ENCODE measurements around the gene ERC2.

Gene ERC2

DNA sequence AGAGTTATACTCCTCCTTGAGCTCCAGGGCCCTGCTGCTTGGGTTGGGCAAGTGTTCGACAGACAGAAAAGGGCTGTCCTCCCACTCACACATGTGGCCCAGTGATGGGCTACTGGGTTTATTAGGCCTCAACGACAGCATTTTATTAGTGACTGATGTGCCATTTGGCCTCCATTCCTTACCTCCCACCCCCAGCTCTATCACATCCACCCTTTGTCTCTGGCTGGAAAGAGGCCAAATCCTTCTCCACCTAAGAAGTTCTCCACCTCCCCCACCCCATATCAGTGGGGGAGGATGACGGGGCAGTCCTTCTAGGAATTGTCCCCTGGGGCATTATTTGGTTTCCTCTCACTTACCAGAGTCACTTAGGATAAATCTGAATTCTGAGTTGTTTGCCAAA lies 924.0 kb downstream of the ERC2 start:
- Histone ChIP-seq H3K4me3 (ENCODE audit: low read length) (no peak overlapping the region), H3K27me3 (ENCODE audit: control insufficient read depth, insufficient read depth, low read length) (no peaks in the 10 kb centered on the region), H3K27ac (ENCODE audit: low read depth, low read length) (no peak overlapping the region), H3K9ac (ENCODE audit: low read length) (no peak overlapping the region), H3K36me3 (ENCODE audit: control insufficient read depth, insufficient read depth, low read length) (no peaks in the 10 kb centered on the region), H3K4me1 (ENCODE audit: control insufficient read depth, insufficient read depth, low read length) (no peaks in the 10 kb centered on the region)

DNA sequence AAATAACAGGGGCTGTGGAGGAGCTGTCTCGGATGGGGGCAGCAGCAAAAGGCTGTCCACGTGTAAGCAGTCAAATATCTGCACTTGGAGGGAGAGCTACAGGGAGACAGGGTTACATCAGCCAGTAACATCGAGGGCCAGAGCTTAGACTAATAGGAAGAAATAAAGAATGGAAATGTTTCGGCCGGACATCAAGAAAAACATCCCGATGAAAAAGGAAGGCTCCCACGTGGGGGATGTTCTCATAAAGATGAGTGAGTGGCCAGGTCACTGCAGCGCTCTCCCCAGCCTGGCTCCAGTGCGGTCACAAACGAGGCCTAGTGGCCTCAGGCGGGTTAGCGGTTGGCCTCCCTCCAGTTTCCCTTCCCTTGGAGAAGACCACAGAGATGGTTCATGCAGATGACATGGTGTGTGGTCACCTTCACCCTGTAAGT lies 925.1 kb downstream of the ERC2 start:
- Histone ChIP-seq H3K9ac (ENCODE audit: low read length) (no peak overlapping the region), H3K4me3 (ENCODE audit: low read length) (no peak overlapping the region), H3K4me1 (ENCODE audit: control insufficient read depth, insufficient read depth, low read length) (no peaks in the 10 kb centered on the region), H3K27me3 (ENCODE audit: control insufficient read depth, insufficient read depth, low read length) (no peaks in the 10 kb centered on the region), H3K27ac (ENCODE audit: low read depth, low read length) (no peak overlapping the region), H3K36me3 (ENCODE audit: control insufficient read depth, insufficient read depth, low read length) (no peaks in the 10 kb centered on the region)

DNA sequence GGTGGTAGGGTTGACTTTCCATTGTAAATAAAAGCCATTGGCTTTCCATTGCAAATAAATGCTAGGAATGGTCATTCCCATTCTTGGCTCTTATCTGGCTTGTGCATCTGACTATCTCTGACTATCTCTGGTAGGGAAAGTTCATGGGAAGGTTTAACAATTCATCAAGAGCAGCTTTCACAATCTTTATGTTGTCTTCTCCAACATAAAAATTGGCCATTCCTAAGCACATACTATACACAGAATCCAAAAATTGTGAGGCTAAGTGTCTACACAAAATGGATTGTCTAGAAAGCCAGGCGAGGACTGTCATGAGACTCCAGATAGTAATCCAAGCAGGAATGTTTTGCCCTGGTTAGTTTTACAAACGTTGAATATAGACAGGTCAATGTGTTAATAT lies 926.8 kb downstream of the ERC2 start:
- H3K27ac ChIP-seq (ENCODE audit: low read depth, low read length), result no peak overlapping the region
- no peaks in the 10 kb centered on the region for H3K27me3 ChIP-seq (ENCODE audit: control insufficient read depth, insufficient read depth, low read length)
- H3K9ac ChIP-seq (ENCODE audit: low read length), result no peak overlapping the region
- H3K4me1 ChIP-seq (ENCODE audit: control insufficient read depth, insufficient read depth, low read length), result no peaks in the 10 kb centered on the region
- H3K36me3 ChIP-seq (ENCODE audit: control insufficient read depth, insufficient read depth, low read length), result no peaks in the 10 kb centered on the region
- H3K4me3 ChIP-seq (ENCODE audit: low read length), result no peak overlapping the region

DNA sequence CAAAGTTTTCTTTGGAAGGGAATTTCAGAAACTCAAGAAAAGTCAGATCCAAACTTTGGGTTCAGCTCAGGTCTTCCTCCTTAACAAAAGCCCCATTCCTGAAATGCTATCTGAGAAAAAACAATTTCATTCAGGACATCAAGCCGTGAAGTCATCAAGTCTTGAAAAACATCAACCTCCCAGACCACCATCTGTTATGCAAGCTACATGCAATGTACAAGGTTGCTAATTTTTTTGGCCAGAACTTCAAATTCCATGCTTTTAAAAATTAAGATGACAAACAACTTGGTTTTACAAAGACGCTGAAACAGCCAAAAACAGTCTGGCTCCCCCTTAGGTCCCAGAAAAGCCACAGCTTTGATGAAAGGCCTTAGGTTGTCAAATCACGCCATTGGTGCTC lies 927.3 kb downstream of the ERC2 start:
- H3K4me3 ChIP-seq (ENCODE audit: low read length), result no peak overlapping the region
- H3K27me3 ChIP-seq (ENCODE audit: control insufficient read depth, insufficient read depth, low read length), result no peaks in the 10 kb centered on the region
- H3K9ac ChIP-seq (ENCODE audit: low read length), result no peak overlapping the region
- H3K4me1 ChIP-seq (ENCODE audit: control insufficient read depth, insufficient read depth, low read length), result no peaks in the 10 kb centered on the region
- H3K27ac ChIP-seq (ENCODE audit: low read depth, low read length), result no peak overlapping the region
- no peaks in the 10 kb centered on the region for H3K36me3 ChIP-seq (ENCODE audit: control insufficient read depth, insufficient read depth, low read length)

DNA sequence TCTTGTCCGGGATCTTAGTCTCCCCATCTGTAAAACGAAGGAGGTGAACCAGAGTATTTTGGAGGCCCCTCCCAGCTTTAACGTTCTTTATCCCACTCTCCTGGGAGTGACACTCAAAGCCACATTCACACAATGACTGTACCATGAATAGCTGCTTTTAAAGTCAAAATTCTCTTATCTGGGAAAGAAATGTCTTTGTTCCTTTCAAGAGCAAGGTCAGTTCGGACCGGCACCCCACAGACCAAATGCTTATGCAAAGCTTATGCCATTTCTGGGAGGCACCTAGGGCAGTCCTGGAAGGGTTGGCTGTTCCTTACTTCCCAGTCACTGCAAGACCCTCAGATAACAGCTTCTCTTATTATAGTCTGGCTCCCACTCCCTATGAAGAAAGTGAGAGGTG lies 927.7 kb downstream of the ERC2 start:
- H3K36me3 ChIP-seq (ENCODE audit: control insufficient read depth, insufficient read depth, low read length), result no peaks in the 10 kb centered on the region
- no peaks in the 10 kb centered on the region for H3K4me1 ChIP-seq (ENCODE audit: control insufficient read depth, insufficient read depth, low read length)

DNA sequence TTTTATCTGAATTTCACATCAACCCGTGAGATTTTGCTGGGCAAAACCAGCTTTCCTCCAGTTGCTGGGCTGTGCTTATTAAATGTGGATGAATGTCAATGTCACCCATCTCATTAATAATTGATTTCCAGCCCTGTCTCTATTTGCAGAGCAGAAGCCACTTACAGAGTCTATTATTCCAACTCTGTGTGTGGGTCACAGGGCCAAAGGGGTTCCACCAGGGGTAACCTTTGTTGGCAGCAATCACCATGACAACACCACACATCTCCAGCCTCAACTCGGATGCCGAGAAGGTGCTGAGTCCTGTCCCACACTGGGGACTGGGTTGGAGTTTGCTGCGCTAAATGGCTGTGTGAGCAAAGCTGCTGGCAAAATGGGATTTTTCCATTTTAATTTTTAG lies 930.1 kb downstream of the ERC2 start:
- no peaks in the 10 kb centered on the region for H3K4me1 ChIP-seq (ENCODE audit: control insufficient read depth, insufficient read depth, low read length)
- H3K4me3 ChIP-seq (ENCODE audit: low read length), result no peak overlapping the region
- H3K27me3 ChIP-seq (ENCODE audit: control insufficient read depth, insufficient read depth, low read length), result no peaks in the 10 kb centered on the region
- H3K9ac ChIP-seq (ENCODE audit: low read length), result no peak overlapping the region
- no peaks in the 10 kb centered on the region for H3K36me3 ChIP-seq (ENCODE audit: control insufficient read depth, insufficient read depth, low read length)
- no peak overlapping the region for H3K27ac ChIP-seq (ENCODE audit: low read depth, low read length)

More for the DNA sequence above, 927.7 kb downstream of the ERC2 start:
- H3K27me3 ChIP-seq (ENCODE audit: control insufficient read depth, insufficient read depth, low read length), result no peaks in the 10 kb centered on the region
- H3K4me3 ChIP-seq (ENCODE audit: low read length), result no peak overlapping the region
- H3K9ac ChIP-seq (ENCODE audit: low read length), result no peak overlapping the region
- no peak overlapping the region for H3K27ac ChIP-seq (ENCODE audit: low read depth, low read length)

DNA sequence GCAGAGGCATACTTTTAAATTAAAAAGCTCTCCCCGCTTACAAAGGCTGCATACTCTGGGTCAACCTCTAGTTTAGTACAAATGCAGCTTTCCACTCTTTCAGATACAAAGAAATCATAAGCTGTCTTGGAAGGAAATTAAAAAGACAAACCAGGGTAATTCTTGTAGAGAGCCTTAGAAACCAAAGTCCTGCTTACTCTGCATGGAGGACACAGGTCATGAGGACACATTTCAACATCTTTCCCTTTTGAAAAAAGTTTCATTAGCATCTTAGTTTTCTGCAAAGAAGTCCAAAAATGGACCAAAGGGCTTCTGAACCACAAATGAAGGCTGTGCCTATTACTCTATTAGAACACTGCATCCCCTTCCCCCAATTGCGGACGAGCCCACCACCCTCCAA lies 930.7 kb downstream of the ERC2 start:
- Histone ChIP-seq H3K4me1 (ENCODE audit: control insufficient read depth, insufficient read depth, low read length) (no peaks in the 10 kb centered on the region), H3K36me3 (ENCODE audit: control insufficient read depth, insufficient read depth, low read length) (no peaks in the 10 kb centered on the region), H3K9ac (ENCODE audit: low read length) (no peak overlapping the region), H3K27me3 (ENCODE audit: control insufficient read depth, insufficient read depth, low read length) (no peaks in the 10 kb centered on the region), H3K4me3 (ENCODE audit: low read length) (no peak overlapping the region), H3K27ac (ENCODE audit: low read depth, low read length) (no peak overlapping the region)

DNA sequence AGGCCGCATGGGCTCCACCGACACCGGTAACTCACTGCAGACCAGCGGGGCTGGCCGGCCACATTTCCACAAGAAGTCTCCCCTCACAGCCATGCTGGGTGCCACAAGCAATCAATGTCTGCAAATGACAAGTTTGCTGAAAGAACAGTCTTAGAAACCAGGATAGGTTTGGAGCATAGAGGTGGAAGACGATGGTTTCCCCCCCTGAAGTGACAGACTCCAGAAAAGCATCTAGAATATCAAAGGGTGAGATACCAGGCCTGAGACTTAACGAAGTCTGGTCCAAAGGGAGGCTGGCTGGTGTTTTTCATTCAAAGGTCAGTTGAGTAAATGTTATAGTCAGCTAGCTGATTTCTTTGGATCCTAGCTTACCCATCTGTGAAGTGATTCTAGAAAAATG lies 931.1 kb downstream of the ERC2 start:
- Histone ChIP-seq H3K36me3 (ENCODE audit: control insufficient read depth, insufficient read depth, low read length) (no peaks in the 10 kb centered on the region), H3K27me3 (ENCODE audit: control insufficient read depth, insufficient read depth, low read length) (no peaks in the 10 kb centered on the region), H3K27ac (ENCODE audit: low read depth, low read length) (no peak overlapping the region)

DNA sequence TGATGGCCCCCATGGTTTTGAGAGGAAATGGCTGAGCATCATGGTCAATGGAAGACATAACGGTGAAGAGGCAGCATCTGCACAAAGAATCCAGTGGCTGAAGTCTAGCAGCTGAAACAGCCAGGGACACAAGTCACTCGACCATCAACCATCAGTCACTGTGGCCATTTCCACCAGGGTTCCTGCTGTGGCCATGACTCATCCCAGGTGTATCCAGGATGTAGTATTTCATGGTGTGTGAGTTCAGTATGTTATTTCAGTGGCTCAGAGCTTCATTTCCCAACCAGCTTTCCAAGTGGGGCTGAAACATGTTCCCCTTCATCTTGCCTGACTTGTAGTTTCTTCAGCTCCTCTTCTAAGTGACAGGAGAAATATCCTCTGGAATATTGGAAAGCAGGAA lies 933.4 kb downstream of the ERC2 start:
- Histone ChIP-seq H3K27me3 (ENCODE audit: control insufficient read depth, insufficient read depth, low read length) (no peaks in the 10 kb centered on the region), H3K4me3 (ENCODE audit: low read length) (no peak overlapping the region), H3K27ac (ENCODE audit: low read depth, low read length) (no peak overlapping the region), H3K9ac (ENCODE audit: low read length) (no peak overlapping the region), H3K4me1 (ENCODE audit: control insufficient read depth, insufficient read depth, low read length) (no peaks in the 10 kb centered on the region), H3K36me3 (ENCODE audit: control insufficient read depth, insufficient read depth, low read length) (no peaks in the 10 kb centered on the region)

More for the DNA sequence above, 931.1 kb downstream of the ERC2 start:
- H3K9ac ChIP-seq (ENCODE audit: low read length), result no peak overlapping the region
- H3K4me1 ChIP-seq (ENCODE audit: control insufficient read depth, insufficient read depth, low read length), result no peaks in the 10 kb centered on the region
- H3K4me3 ChIP-seq (ENCODE audit: low read length), result no peak overlapping the region

DNA sequence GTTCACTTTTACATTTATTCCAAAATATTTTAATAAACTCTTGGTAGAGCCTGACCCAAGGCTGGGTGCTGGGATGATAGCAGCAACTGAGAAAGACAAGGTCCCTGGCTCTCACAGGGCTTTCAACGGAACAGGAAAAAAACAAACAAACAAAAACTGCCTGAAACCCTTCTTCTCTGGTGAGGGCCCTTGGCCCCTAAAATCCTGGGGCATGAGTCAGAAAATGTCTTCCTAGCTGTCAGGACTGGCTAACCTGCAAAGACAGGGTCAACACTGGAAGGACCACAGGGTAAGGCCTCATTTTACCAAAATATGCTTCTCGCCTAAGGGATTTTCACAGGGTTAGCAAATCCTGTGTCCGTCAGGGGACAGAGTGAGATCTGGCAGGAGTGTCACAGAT lies 935.5 kb downstream of the ERC2 start:
- Histone ChIP-seq H3K4me1 (ENCODE audit: control insufficient read depth, insufficient read depth, low read length) (no peaks in the 10 kb centered on the region), H3K9ac (ENCODE audit: low read length) (no peak overlapping the region), H3K36me3 (ENCODE audit: control insufficient read depth, insufficient read depth, low read length) (no peaks in the 10 kb centered on the region), H3K4me3 (ENCODE audit: low read length) (no peak overlapping the region), H3K27ac (ENCODE audit: low read depth, low read length) (no peak overlapping the region), H3K27me3 (ENCODE audit: control insufficient read depth, insufficient read depth, low read length) (no peaks in the 10 kb centered on the region)

DNA sequence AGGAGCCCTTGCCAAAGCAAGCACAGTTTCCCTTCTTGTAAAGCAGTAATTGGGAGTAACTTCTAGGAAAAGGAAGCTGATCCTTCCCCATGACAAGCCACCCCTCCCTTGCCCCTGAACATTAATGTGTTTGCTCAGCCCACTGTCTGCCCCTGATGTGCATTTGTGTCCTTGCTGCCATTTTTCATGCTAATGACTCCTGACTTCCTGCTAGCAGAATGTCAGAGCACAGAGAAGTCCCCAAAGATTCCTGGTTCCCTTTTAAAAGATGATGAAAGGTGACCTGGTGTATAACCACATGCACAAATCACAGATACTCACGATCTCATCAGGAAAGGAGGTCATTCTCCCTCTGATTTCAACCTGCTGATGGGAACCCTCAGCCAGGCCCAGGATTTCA lies 936.9 kb downstream of the ERC2 start:
- H3K4me1 ChIP-seq (ENCODE audit: control insufficient read depth, insufficient read depth, low read length), result no peaks in the 10 kb centered on the region
- no peak overlapping the region for H3K27ac ChIP-seq (ENCODE audit: low read depth, low read length)
- no peak overlapping the region for H3K9ac ChIP-seq (ENCODE audit: low read length)
- no peaks in the 10 kb centered on the region for H3K36me3 ChIP-seq (ENCODE audit: control insufficient read depth, insufficient read depth, low read length)
- H3K4me3 ChIP-seq (ENCODE audit: low read length), result no peak overlapping the region
- H3K27me3 ChIP-seq (ENCODE audit: control insufficient read depth, insufficient read depth, low read length), result no peaks in the 10 kb centered on the region

DNA sequence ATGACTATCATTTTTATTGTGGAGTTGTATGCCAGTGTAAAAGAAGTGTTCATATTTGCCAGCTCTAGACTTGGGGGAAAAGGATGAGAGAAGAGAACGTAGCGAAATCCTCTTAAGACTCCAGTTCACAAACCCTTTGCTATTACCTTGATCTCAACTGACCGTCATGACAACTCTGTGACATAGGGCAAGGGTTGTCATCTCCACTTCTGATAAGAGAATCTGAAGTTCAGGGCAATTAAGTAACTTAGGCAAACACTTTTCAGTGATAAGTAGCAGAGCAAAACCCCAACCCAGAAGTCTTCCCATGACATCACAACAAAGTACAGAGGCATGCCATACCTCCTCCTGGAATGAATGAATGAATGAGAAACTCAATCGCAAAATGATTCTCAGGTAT lies 940.9 kb downstream of the ERC2 start:
- H3K4me1 ChIP-seq (ENCODE audit: control insufficient read depth, insufficient read depth, low read length), result peaks cover 6% of the 10 kb centered on the region
- no peak overlapping the region for H3K4me3 ChIP-seq (ENCODE audit: low read length)
- no peak overlapping the region for H3K9ac ChIP-seq (ENCODE audit: low read length)
- no peaks in the 10 kb centered on the region for H3K27me3 ChIP-seq (ENCODE audit: control insufficient read depth, insufficient read depth, low read length)
- no peaks in the 10 kb centered on the region for H3K36me3 ChIP-seq (ENCODE audit: control insufficient read depth, insufficient read depth, low read length)
- no peak overlapping the region for H3K27ac ChIP-seq (ENCODE audit: low read depth, low read length)

DNA sequence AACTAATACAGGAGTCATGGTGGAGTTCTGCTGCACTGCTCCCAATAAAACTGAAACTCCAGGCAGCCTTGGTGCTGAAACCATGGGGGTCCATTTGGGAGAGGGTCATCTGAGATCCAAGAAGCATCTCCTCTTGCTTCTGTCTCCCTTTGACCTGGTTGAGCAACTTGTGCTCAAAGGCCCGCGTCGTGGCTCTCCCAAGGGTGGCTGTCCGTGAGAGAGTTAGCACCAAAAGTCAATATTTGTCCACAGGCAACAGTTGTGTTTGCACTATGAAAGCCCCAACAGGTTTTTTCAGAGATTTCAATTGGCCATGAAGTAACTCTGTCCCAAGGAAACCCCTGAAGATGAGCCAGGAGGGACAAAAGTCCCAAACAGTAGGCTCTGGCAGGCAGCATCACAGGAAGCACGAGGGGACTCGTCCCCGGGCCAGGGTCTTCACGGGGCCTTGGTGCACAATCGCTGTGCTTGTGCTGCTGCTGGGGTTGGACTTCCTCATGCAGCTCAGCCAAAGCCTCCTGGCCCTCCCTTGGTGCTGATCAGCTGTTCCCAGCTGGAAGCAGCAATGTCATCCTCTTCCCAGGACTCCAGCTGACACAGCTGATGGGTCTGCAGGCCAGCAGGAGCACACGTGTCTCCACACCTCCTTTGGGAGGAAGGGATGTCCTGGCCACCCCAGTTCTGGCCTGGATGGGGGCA lies 941.8 kb downstream of the ERC2 start:
- peaks cover 6% of the 10 kb centered on the region for H3K4me1 ChIP-seq (ENCODE audit: control insufficient read depth, insufficient read depth, low read length)
- H3K27ac ChIP-seq (ENCODE audit: low read depth, low read length), result no peak overlapping the region
- no peak overlapping the region for H3K4me3 ChIP-seq (ENCODE audit: low read length)
- no peaks in the 10 kb centered on the region for H3K27me3 ChIP-seq (ENCODE audit: control insufficient read depth, insufficient read depth, low read length)
- H3K9ac ChIP-seq (ENCODE audit: low read length), result no peak overlapping the region
- no peaks in the 10 kb centered on the region for H3K36me3 ChIP-seq (ENCODE audit: control insufficient read depth, insufficient read depth, low read length)
